ENCODE measurements around the gene PTPRN2.

PTPRN2 gene

DNA sequence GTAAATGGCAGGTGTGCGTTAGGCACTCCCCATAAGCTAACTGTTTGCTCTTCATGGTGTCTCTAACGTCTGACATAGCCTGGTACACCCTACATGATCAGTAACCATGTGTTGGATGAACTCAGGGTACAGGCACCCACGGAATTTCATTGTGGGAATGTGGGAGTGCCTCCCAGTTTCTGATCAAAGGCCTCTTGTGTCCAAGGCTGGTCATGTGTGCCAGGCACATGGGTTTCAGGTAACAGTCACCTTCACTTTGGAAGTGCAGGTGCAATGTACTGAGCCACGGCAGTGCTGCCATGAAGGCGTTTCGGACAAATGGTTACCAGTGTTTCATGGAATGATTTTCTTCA lies 952.5 kb downstream of the PTPRN2 start:
- H3K4me3 ChIP-seq (ENCODE audit: low read depth, low read length): no peak overlapping the region

DNA sequence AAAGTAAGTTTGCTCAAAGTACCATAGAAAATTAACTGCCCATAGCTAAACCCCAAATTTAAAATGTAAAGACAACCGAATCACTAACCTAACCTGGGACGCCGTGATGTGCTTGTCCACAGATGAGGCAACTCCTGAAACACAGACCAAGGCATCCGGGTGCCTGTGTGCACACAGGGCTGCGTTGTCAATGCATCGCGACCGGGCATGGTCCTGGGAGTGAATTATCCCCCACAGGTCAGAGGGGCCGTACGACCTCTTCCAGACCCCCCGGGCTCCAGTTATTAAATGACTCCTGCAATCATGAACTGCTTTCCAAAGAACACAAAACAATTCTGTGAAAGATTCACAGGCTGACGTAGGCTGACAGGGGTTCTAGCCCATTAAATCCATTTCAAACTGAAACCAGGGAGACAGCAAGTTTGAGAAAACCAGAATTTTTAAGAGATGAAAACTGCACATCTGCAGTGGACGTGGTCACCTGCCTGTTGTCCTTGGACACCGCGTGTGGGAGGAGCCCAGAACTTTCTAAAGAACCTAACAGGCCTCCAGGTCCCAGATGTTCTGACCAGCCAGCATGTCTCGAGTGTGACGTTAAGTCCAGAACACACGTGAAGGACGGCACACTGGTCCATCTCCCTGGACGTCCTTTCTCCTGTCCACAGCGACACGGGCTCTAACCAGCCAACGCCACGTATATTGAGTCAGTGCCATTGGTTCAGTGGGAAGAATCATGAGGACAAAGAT lies 953.0 kb downstream of the PTPRN2 start:
- no peak overlapping the region for H3K4me3 ChIP-seq (ENCODE audit: low read depth, low read length)

DNA sequence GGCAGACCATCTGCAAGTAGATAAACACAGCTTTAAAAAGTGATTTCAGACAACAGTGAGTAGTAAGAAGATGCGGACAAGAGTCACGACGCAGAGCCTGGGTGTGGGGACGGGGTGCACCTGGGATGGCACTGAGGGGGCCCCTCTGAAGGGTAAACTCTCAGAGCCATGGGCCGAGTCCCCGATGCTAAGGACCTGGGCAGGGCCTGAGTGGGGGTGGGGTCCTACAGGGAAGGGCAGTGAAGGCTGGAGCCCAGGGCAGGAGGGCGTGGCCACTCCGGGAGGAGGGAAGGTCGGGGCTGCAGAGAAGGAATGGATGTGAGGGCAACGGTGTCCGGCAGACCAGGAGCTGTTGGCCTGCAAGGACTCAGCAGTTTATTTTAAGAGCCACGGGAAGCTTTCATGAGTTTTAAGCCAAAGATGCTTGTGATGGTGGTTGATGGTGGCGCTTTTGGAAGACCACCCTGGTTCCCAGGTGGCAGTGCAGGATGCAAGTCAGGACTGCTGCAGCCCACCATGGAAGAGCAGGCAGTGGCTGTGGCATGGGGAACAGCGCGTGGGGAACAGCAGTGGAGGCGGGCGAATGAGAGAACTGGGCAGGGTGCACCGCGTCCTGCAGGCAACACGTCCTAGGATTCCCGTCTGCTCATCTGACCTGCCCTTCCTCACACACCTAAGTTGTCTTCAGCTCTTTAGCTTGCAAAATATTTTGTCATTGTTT lies 954.0 kb downstream of the PTPRN2 start:
- H3K4me3 ChIP-seq (ENCODE audit: low read depth, low read length): no peak overlapping the region

DNA sequence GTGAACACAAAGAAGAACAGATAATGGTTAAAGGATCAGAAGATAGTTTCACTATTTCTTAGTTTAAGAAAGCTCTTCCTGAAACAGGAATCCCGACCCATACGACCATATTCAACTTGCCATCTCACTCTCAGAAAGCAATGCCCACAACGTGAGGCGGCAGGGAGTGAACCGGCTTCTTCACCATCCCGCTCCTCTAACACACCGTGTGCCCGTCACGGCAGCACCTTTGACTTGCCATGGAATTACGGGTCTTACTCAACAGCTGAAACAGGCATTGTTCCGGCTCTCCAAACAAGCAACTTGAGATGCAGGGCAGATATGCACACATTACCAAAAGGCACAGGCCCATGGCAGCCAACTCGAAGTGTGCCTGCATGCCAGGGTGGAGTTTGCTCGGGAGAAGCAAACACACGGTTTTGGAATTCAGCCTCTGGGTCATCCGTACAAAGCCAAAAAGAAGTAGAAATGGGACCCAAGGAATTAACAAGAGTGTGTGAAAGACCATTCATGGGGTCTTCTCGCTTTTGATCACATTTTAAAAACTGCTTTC lies 957.2 kb downstream of the PTPRN2 start:
- no peak overlapping the region for H3K4me3 ChIP-seq (ENCODE audit: low read depth, low read length)

DNA sequence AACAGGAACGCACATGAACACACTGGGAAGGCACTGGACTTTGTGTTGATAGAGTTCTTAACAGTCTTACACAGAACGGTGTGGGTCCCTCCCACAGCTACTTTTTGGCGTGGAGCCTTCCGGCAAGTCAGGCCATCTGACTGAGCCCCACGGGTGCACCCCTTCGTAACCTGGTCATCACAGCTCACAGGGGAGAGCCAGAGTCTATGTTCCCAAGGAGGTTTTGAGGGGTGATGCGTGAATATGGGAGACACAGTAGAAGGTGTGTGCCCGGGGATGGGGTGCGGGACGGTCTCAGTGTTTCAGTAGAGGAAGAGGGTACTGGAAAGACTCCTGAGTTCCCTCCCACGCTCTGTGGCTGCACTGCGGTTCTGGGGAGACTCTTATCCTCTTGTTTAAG lies 959.2 kb downstream of the PTPRN2 start:
- H3K4me3 ChIP-seq (ENCODE audit: low read depth, low read length): no peak overlapping the region

DNA sequence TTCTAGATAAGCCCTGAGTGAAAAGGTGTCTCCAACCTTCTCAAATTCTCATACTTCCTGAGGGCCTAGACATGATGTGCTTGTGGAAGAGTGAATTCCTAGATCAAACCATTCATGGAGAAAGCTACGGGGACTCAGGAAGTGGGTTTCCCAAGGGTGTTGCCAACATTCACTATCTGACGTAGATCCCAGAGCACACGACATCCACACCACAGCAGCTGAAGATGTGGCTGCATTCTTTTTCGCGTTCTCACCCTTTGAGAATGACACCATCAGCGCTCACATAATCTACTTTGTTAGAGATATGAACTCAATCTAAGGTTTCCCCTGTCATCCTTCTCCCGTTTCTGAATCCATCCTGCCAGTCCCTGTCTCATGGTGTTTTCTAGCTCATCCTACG lies 960.0 kb downstream of the PTPRN2 start:
- no peak overlapping the region for H3K4me3 ChIP-seq (ENCODE audit: low read depth, low read length)

DNA sequence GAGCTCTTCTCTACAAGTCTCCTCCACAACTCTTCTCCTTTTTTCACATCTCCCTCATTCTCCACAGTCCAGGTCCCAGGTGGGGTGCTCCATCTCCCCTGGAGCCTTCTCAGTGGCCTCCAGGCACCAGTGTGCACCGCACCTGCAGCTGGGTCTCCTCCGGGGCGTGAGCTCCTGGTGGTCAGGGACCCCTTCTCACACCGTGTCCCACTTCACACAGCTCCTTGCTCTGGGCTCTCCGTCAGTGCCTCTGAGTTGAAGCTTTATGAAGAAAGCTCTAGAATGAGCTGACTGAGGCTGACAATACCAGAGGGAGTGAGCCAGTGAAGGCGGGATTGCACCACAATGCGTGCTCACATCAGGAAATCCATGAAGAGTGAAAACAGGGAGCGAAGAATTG lies 960.6 kb downstream of the PTPRN2 start:
- no peak overlapping the region for H3K4me3 ChIP-seq (ENCODE audit: low read depth, low read length)

DNA sequence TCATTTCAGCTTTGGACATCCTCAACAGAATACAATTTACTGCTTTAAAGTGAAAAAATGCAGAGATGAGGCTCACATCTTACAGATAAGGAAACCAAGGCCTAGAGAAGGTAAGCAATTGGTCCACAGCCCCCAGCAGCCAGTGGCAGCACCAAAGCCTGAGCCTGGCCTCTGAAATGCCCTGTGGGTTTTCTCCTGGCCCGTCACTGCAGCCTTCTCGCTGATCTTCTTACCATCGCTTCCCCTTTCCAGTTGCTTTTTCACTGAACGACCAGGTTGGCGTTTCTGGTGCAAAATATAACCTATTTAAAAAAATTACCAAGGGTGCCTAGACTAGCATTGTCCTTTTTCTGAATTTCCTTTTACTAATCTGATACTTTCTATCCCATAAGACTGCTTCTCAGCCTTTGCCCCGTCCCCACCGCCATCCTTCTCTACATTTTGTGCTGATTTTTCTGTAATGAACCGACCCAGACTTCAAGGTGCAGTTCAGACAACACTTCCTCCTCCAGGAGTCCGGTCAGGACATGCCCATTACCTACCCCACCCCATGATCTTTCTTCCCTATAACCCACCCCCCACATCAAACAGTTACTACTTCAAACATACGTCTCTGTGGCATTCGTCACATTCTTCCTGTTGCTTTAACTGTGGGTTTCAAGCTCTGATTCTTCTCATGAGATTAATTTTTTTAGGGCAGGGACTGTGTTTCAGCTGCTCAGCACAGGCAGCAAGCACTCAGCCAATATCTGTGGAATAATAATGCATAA lies 961.5 kb downstream of the PTPRN2 start:
- no peak overlapping the region for H3K4me3 ChIP-seq (ENCODE audit: low read depth, low read length)

DNA sequence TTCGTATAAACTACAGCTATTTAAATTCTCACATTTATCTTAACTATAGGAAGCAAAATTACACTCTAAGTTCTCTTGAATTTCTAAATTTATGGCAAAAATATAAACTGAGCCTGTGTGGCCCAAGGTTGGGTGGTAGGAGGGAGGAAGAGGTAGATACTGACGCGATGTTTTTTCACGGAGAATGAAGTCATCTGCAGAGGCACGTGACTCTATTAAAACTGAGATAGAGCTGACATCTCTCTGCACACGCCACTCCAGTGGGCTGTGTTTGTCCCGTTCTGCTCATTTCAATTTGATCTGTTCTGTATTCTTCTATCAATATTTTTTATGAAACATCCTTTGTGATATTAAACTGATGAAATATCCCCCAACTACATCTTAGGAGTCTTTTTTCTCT lies 964.1 kb downstream of the PTPRN2 start:
- no peak overlapping the region for H3K4me3 ChIP-seq (ENCODE audit: low read depth, low read length)

DNA sequence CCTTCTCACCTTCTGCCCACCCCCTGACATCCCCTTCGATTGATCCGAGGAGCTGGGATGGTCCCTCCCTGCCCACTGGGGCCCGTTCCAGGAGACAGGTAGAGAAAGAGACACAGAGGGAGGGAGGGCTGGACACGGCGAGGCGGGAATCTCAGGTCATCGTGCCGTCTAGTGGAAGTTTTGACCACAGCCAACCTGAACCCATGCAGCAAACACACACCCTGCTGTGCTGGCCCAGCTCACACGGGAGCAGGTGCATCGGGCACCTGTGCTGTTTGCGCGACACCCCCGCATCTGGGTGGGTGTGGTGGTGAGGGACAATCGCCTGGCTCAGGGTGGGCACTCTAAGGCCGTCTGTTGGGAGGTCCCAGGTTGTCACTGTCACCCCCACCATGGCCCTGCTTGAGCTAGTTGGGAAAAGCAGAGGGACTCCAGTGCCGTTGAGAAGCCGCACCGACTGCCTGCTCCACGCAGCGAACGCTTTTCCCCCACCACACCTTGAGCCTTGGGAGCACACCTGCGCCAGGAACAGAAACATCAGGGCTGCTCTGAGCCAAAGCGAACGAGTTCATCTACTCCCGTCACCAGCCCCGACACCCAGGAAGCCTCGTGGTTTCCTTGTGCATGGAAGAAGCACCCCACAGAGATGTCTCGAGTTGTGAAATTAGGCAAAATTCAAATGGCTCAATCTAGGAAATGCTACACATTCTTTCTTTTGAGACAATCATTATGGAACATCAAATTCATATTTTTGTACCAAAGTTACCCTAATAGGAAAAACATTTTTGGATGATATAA lies 965.0 kb downstream of the PTPRN2 start:
- no peak overlapping the region for H3K4me3 ChIP-seq (ENCODE audit: low read depth, low read length)

DNA sequence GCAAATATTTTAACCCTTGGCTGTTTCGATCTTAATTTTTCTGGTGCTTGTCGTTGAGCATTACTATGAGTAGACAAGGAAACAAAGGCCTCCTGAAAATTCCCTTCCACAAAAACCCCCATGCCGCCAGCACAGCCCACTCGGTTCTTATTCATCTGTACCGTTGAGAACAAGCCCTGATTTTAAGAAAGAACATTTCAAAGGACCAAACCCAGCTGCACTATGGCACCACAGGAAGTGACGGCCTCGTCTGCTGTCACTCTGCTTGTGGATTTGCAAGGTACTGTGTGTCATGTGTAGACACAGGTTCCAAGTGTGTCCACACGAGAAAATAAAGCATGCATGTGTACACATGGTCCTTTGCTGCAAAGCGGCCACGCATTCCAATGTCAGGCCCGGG lies 965.6 kb downstream of the PTPRN2 start:
- H3K4me3 ChIP-seq (ENCODE audit: low read depth, low read length): no peak overlapping the region

DNA sequence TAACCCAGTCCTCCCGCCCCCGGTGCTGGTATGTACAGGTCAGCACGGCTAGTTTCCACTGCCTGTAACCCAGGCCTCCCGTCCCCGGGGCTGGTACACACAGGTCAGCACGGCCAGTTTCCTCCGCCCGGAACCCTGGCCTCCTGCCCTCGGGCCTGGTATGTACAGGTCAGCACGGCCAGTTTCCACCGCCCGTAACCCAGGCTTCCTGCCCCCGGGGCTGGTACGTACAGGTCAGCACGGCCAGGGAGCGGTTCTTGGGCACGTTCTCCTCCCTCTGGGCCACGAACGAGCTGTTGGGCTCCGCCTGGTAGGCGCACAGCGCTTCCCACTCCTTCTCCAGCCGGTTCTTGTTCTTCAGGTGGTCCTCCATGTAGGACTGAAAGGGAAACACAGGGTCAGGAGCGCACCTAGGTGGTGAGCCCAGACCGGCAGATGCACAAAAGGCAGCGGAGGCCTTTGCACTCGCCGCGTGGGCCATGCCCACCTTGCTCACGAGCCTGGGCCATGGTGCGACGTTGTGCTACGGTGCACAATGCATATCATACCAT lies 966.4 kb downstream of the PTPRN2 start:
- no peak overlapping the region for H3K4me3 ChIP-seq (ENCODE audit: low read depth, low read length)

DNA sequence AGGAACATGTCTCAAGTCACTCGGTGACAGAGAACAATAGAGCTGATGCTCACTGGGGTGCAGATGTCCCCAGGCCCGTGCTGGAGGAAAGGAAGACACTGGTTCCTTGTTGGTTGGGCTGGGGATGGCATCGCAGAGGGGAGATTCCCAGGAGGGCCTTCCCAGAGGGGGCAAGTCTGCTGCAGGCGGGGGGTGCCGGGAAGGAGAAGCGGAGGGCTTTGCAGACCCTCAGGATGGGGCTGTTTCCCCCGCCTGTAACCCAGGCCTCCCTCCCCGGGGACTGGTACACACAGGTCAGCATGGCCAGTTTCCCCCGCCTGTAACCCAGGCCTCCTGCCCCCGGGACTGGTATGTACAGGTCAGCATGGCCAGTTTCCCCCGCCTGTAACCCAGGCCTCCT lies 967.0 kb downstream of the PTPRN2 start:
- no peak overlapping the region for H3K4me3 ChIP-seq (ENCODE audit: low read depth, low read length)

DNA sequence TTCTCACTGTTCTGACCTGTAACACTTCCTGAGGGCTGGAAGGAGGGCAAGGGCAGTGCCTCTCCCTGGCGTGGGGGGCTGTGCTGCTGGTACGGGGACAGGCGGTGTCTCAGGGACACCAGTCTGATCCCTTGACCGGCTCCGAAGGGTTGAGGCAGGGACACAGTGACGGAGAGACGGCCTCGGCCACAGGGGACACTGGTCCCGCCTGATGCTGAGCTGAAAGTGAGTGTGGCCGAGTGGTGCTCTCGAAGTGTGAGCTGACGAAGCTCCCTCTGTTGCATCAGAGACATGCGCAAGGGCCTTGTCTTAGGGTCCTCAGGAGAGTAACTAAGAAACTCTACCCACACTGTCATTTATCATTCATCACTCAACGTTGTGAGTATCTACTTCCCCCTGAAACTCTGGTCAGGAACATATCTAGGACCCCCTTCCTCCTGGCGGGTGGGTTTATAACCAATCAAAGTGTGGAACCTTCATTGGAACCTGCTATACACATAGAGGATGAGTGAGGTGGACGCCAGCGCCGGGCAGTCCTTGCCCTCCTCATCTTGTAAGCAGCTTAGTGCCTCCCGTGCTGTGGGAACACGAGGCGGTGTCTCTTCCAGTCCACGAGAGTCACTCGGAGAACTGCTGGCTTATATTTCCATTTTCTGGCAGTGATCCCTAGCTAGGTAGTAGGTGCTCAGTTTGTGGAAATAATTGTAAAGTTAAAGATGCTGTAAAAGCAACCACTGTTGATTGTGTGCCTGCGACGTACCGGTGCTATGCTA lies 967.7 kb downstream of the PTPRN2 start:
- no peak overlapping the region for H3K4me3 ChIP-seq (ENCODE audit: low read depth, low read length)

DNA sequence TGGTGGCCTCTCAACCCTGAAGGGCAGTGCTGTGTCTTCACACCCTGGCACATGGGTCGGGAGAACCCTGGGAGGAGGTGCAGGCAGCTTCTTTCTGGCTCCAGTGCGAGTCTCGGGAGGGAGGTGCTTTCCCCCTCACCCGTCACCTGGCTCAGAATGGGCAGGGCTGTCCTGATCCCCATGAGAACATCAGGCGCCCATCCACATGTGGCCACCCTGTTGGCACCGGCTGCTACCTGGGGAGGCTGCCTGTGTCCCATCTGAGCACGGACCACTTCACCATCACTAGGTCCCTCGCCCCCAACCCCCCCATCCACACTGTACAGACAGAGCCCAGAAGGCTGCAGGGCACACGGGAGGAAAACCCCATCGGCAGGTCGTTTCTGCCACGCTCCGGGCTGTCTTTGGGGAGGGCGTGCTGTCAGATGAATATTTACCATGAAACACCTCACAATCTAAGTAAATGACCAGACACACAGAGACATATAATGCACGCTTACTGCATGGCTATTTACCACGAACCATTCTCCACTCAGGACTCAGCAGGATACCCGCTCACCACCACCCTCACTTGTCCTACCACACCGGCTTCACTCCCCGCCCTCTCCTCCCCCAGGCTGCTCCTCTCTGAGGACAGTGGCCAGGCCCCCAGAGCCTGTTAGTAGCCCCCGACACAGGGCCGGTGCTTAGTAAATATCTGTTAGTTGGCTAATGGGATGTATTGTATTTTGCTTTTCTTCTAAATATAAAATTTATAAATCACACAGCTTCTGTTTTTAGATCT lies 968.6 kb downstream of the PTPRN2 start:
- no peak overlapping the region for H3K4me3 ChIP-seq (ENCODE audit: low read depth, low read length)

DNA sequence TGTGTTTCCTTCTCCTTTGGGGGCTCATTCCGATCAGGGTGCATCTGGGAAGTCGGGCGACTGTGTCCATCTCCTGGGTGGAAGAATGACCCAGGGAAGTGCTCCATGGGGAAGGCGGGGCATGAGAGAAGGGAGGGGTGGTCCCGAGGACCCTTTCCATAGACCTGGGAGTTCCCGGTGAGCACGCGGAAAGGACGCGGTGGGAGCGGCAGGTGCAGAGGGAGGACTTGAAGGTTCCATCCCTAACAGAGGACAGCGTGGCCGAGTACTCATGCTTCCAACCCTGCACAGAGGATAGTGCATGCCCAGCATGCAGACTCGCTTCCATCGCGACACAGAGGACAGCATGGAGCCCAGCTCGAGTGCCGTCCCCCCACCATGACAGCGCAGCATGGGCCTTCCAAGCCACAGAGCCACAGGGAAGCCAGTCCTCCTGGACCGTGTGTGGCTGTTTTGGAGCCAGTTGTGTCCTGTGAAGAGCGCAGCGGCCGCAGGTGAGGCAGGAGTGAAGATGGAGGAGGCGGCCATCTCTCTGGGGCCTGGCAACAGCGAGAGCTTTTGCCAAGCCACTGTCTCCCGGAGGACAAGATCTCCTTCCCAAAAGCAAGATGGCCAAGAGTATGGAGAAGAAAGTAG lies 969.4 kb downstream of the PTPRN2 start:
- H3K4me3 ChIP-seq (ENCODE audit: low read depth, low read length): no peak overlapping the region

DNA sequence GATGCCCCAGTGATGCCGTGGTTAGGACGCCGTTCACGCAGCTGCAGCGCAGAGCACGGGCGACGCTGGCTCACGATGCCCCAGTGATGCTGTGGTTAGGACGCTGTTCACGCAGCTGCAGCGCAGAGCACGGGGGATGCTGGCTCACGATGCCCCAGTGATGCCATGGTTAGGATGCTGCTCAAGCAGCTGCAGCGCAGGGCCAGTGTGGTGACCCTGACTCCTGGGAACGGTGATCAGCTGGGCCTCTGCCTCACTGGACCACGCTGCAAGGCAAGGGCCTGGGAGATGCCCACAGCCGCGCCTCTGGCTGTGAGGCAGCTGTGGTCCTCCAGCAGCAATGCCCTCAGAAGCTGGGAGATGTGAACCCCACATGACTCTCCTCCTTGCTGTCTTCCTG lies 970.2 kb downstream of the PTPRN2 start:
- H3K4me3 ChIP-seq (ENCODE audit: low read depth, low read length): no peak overlapping the region

DNA sequence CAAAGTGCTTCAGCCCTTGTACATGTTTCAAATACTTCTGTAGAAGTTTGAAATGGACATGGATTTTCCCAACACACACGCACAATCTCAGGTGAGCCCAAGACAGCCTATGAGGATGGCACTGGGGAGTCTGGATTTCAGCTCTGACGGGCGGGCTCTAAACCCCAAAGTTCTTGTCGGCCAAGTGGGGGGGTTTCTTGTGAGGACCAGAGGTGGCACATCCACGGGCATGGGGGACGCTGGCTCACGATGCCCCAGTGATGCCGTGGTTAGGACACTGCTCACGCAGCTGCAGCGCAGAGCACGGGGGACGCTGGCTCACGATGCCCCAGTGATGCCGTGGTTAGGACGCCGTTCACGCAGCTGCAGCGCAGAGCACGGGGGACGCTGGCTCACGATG lies 970.7 kb downstream of the PTPRN2 start:
- no peak overlapping the region for H3K4me3 ChIP-seq (ENCODE audit: low read depth, low read length)

DNA sequence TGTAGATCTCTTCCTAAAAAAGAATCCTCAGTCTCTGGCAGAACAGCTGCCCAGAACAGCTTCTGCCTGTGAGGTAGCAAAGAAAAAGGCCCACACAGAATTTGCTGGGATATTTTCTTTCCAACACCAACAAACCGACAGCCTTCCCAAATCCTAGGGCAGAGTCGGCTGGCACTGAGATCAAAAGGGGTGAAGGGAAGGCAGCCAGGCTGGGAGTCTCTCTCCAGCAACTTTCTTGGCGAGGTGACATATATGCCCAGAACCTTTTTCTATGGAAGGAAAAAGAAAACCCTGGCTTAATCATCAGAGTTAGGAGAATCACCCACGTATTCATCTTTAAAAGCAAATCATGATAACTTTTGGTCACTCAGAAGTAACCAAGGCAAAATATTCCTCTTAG lies 971.2 kb downstream of the PTPRN2 start:
- H3K4me3 ChIP-seq (ENCODE audit: low read depth, low read length): no peak overlapping the region

Measured in iPS-11a (cell line).